Liver (tissue), 3 donors: ENCODE measurements around the gene EPB42.

Source experiments
- ATF3 ChIP-seq: IDR thresholded peaks from 2 replicates; pipeline ENCODE4 v1.6.1; 2016; ENCODE audit warnings: antibody characterized with exemption
- CTCF ChIP-seq: fragments of 150-350 bp; IDR thresholded peaks from 2 replicates; pipeline ENCODE4 v1.5.1; 2017; ENCODE audit warnings: improper control_type of control experiment, low read depth, low read length; ENCODE audit not compliant: missing input control
- EGR1 ChIP-seq, 2 donors: IDR thresholded peaks; 2 replicates each; pipeline ENCODE4 v1.6.1; 2016 to 2018; ENCODE audit warnings: antibody characterized with exemption in 2 of 2, low read depth in 2 of 2
- FOXA1 ChIP-seq: IDR thresholded peaks from 2 replicates; pipeline ENCODE4 v1.6.1; 2016; ENCODE audit warnings: antibody characterized with exemption
- FOXA2 ChIP-seq: IDR thresholded peaks from 2 replicates; pipeline ENCODE4 v1.6.1; 2016; ENCODE audit warnings: antibody characterized with exemption
- HNF4G ChIP-seq: IDR thresholded peaks from 2 replicates; pipeline ENCODE4 v1.6.1; 2016; ENCODE audit warnings: antibody characterized with exemption
- JUND ChIP-seq, 2 donors: IDR thresholded peaks; 2 replicates each; pipeline ENCODE4 v1.6.1; 2016; ENCODE audit warnings: antibody characterized with exemption in 2 of 2
- MAX ChIP-seq: IDR thresholded peaks from 2 replicates; pipeline ENCODE4 v1.6.1; 2016; ENCODE audit warnings: antibody characterized with exemption
- RAD21 ChIP-seq, 2 donors: IDR thresholded peaks; 2 replicates each; pipeline ENCODE4 v1.6.1; 2016; ENCODE audit warnings: antibody characterized with exemption in 2 of 2, mild to moderate bottlenecking in 2 of 2
- REST ChIP-seq: IDR thresholded peaks from 2 replicates; pipeline ENCODE4 v1.6.1; 2016; ENCODE audit warnings: antibody characterized with exemption, mild to moderate bottlenecking
- TAF1 ChIP-seq: conservative IDR thresholded peaks from 2 replicates; pipeline ENCODE4 v1.6.1; 2016; ENCODE audit warnings: antibody characterized with exemption, mild to moderate bottlenecking
- YY1 ChIP-seq: IDR thresholded peaks from 2 replicates; pipeline ENCODE4 v1.6.1; 2016; ENCODE audit warnings: antibody characterized with exemption, mild to moderate bottlenecking
- donor health status: healthy.
- donor health status: healthy.

GRCh38 chr15:43249699-43250203, 28.9 kb upstream of the EPB42 start:
- TF ChIP-seq CTCF (no peak), MAX (no peak), ATF3 (no peak), RAD21 (IDR thresholded peaks at IDR 0.05) (no peak), REST (no peak), FOXA1 (no peak), EGR1 (IDR thresholded peaks at IDR 0.05; ENCODE audit: low read depth in 2 of 2) (no peak), FOXA2 (no peak), YY1 (no peak), JUND (IDR thresholded peaks at IDR 0.05) (no peak), TAF1 (no peak), HNF4G (no peak)
